Measurements from ENCODE around the gene MC4R.

MC4R gene

GRCh38 chr18:60372132-60372531, 443 bp downstream of the MC4R start:
- peak overlapping the region; percentile 60 for H3K4me2 ChIP-seq (ENCODE audit: insufficient read depth, low read length)
- no peaks in the 10 kb centered on the region for H3K27me3 ChIP-seq (ENCODE audit: insufficient read depth, low read length, poor library complexity)
- no peaks in the 10 kb centered on the region for H4K20me1 ChIP-seq (ENCODE audit: insufficient read depth, low read length)
- H3K36me3 ChIP-seq (ENCODE audit: insufficient read depth, low read length), result no peaks in the 10 kb centered on the region
- H3K9me3 ChIP-seq (ENCODE audit: insufficient read depth, low read length, severe bottlenecking), result no peaks in the 10 kb centered on the region
- DNase-seq (no peak), ATAC-seq (ENCODE audit: insufficient read depth, low read depth) (no peak)
- H3K4me3 ChIP-seq (ENCODE audit: low read depth in 1 of 2, low read length in 2 of 2), result peak overlapping the region in 1 of 2 experiments; percentile 51; a peak in 2 of 4 replicates
- TF ChIP-seq EZH2 (IDR thresholded peaks at IDR 0.05; ENCODE audit: borderline replicate concordance, low read depth, low read length, severe bottlenecking), result no peak
- H3K27ac ChIP-seq (ENCODE audit: low read length), result peak overlapping the region; percentile 67
- peak overlapping the region; percentile 71 for H2AFZ ChIP-seq (ENCODE audit: low read depth, low read length)
- H3K9ac ChIP-seq (ENCODE audit: low read depth, low read length), result peak overlapping the region; percentile 42
- H3K4me1 ChIP-seq (ENCODE audit: insufficient read depth, low read length), result peaks cover 23% of the 10 kb centered on the region
- H3K79me2 ChIP-seq (ENCODE audit: insufficient read depth, low read length), result no peaks in the 10 kb centered on the region

GRCh38 chr18:60358516-60358915, 14.1 kb downstream of the MC4R start:
- Histone ChIP-seq H3K27me3 (ENCODE audit: insufficient read depth, low read length, poor library complexity) (no peaks in the 10 kb centered on the region), H4K20me1 (ENCODE audit: insufficient read depth, low read length) (no peaks in the 10 kb centered on the region), H3K9ac (ENCODE audit: low read depth, low read length) (no peak overlapping the region), H3K27ac (ENCODE audit: low read length) (no peak overlapping the region), H2AFZ (ENCODE audit: low read depth, low read length) (no peak overlapping the region), H3K4me1 (ENCODE audit: insufficient read depth, low read length) (no peaks in the 10 kb centered on the region), H3K4me2 (ENCODE audit: insufficient read depth, low read length) (no peak overlapping the region), H3K4me3 (ENCODE audit: low read depth in 1 of 2, low read length in 2 of 2) (no peak overlapping the region), H3K79me2 (ENCODE audit: insufficient read depth, low read length) (no peaks in the 10 kb centered on the region), H3K36me3 (ENCODE audit: insufficient read depth, low read length) (no peaks in the 10 kb centered on the region), H3K9me3 (ENCODE audit: insufficient read depth, low read length, severe bottlenecking) (no peaks in the 10 kb centered on the region)
- DNase-seq (no peak), ATAC-seq (ENCODE audit: insufficient read depth, low read depth) (no peak)
- TF ChIP-seq, protein P1, sequence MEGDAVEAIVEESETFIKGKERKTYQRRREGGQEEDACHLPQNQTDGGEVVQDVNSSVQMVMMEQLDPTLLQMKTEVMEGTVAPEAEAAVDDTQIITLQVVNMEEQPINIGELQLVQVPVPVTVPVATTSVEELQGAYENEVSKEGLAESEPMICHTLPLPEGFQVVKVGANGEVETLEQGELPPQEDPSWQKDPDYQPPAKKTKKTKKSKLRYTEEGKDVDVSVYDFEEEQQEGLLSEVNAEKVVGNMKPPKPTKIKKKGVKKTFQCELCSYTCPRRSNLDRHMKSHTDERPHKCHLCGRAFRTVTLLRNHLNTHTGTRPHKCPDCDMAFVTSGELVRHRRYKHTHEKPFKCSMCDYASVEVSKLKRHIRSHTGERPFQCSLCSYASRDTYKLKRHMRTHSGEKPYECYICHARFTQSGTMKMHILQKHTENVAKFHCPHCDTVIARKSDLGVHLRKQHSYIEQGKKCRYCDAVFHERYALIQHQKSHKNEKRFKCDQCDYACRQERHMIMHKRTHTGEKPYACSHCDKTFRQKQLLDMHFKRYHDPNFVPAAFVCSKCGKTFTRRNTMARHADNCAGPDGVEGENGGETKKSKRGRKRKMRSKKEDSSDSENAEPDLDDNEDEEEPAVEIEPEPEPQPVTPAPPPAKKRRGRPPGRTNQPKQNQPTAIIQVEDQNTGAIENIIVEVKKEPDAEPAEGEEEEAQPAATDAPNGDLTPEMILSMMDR (IDR thresholded peaks at IDR 0.05; ENCODE audit: borderline replicate concordance, extremely low read depth, low read length, poor library complexity, severe bottlenecking), result no peak
- TF ChIP-seq EZH2 (IDR thresholded peaks at IDR 0.05; ENCODE audit: borderline replicate concordance, low read depth, low read length, severe bottlenecking), result no peak

- Histone ChIP-seq H3K27me3 (ENCODE audit: insufficient read depth, low read length, poor library complexity) (no peaks in the 10 kb centered on the region), H3K9ac (ENCODE audit: low read depth, low read length) (no peak overlapping the region), H3K4me3 (ENCODE audit: low read depth in 1 of 2, low read length in 2 of 2) (no peak overlapping the region), H3K4me1 (ENCODE audit: insufficient read depth, low read length) (no peaks in the 10 kb centered on the region), H3K9me3 (ENCODE audit: insufficient read depth, low read length, severe bottlenecking) (no peaks in the 10 kb centered on the region), H2AFZ (ENCODE audit: low read depth, low read length) (no peak overlapping the region), H3K36me3 (ENCODE audit: insufficient read depth, low read length) (no peaks in the 10 kb centered on the region), H4K20me1 (ENCODE audit: insufficient read depth, low read length) (no peaks in the 10 kb centered on the region), H3K4me2 (ENCODE audit: insufficient read depth, low read length) (no peak overlapping the region), H3K79me2 (ENCODE audit: insufficient read depth, low read length) (no peaks in the 10 kb centered on the region), H3K27ac (ENCODE audit: low read length) (no peak overlapping the region)
- no peak for DNase-seq
- TF ChIP-seq EZH2 (IDR thresholded peaks at IDR 0.05; ENCODE audit: borderline replicate concordance, low read depth, low read length, severe bottlenecking), result no peak
- TF ChIP-seq, protein P1 (IDR thresholded peaks at IDR 0.05; ENCODE audit: borderline replicate concordance, extremely low read depth, low read length, poor library complexity, severe bottlenecking), result no peak
- ATAC-seq (ENCODE audit: insufficient read depth, low read depth), result no peak
Observed at GRCh38 chr18:60350941-60351340, 21.6 kb downstream of the MC4R start.

DNA sequence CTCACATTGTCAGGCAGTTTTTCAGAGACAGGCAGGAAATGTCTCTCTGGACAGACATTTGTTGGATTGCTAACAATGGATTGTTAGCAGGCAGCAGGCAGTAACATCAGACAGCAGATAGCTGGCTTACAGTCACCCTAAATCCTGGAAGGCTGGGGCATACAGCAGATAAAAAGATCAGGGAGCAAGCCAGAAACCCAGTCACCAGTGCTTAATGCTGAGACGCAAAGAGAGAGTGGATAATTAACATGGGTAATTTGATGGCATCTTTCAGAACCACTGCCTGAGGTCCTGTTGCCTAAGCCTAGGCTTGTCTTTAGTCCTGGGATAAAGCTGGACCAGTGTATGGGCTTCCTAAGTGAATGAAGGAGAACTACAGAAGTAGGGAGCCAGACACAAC, 22.4 kb downstream of the MC4R start:
- Histone ChIP-seq H3K27ac (ENCODE audit: low read length) (no peak overlapping the region), H3K9me3 (ENCODE audit: insufficient read depth, low read length, severe bottlenecking) (no peaks in the 10 kb centered on the region), H3K79me2 (ENCODE audit: insufficient read depth, low read length) (no peaks in the 10 kb centered on the region), H3K9ac (ENCODE audit: low read depth, low read length) (no peak overlapping the region), H3K36me3 (ENCODE audit: insufficient read depth, low read length) (no peaks in the 10 kb centered on the region), H3K4me2 (ENCODE audit: insufficient read depth, low read length) (no peak overlapping the region), H3K4me1 (ENCODE audit: insufficient read depth, low read length) (no peaks in the 10 kb centered on the region), H4K20me1 (ENCODE audit: insufficient read depth, low read length) (no peaks in the 10 kb centered on the region), H2AFZ (ENCODE audit: low read depth, low read length) (no peak overlapping the region), H3K27me3 (ENCODE audit: insufficient read depth, low read length, poor library complexity) (no peaks in the 10 kb centered on the region), H3K4me3 (ENCODE audit: low read depth in 1 of 2, low read length in 2 of 2) (no peak overlapping the region)
- TF ChIP-seq, protein P1 (IDR thresholded peaks at IDR 0.05; ENCODE audit: borderline replicate concordance, extremely low read depth, low read length, poor library complexity, severe bottlenecking), result no peak
- no peak for TF ChIP-seq EZH2 (IDR thresholded peaks at IDR 0.05; ENCODE audit: borderline replicate concordance, low read depth, low read length, severe bottlenecking)
- ATAC-seq (ENCODE audit: insufficient read depth, low read depth) (no peak), DNase-seq (no peak)
